HG03196 (cell line): Measurements from ENCODE around the gene MAP3K19.
"Not testable (repeated sequence)": the region's sequence is repeated elsewhere in the genome, so short reads cannot be mapped to it uniquely, and the experiment has no call there.

Source experiments
- ATAC-seq: cut with Tn5 transposase; IDR thresholded peaks from one replicate; pipeline ENCODE4 v1.9.1; 2021; ENCODE audit not compliant: unreplicated experiment

MAP3K19 gene

GRCh38 chr2:135052042-135052876 is 5.0 kb upstream of the MAP3K19 start, which contains the start of gene RAB3GAP1:
Gene RAB3GAP1, plus strand, starts transcription at chr2:135052292. Its CDS starts 16 bp downstream, at chr2:135052308.
- ATAC-seq: peak; percentile 83

- ATAC-seq: no peak
Observed at GRCh38 chr2:135050684-135051083, 3.4 kb upstream of the MAP3K19 start.

GRCh38 chr2:135050132-135050531 is 2.9 kb upstream of the MAP3K19 start:
- ATAC-seq: no peak

- ATAC-seq: no peak
Observed at GRCh38 chr2:135048122-135048521, 875 bp upstream of the MAP3K19 start.

- ATAC-seq: no peak
Observed at GRCh38 chr2:135043345-135043744, 3.9 kb downstream of the MAP3K19 start.

- ATAC-seq: no peak
Observed at GRCh38 chr2:135037831-135038230, 9.4 kb downstream of the MAP3K19 start.

GRCh38 chr2:135033216-135033615 is 14.0 kb downstream of the MAP3K19 start:
- not testable (repeated sequence) for ATAC-seq

GRCh38 chr2:135030826-135031225 is 16.4 kb downstream of the MAP3K19 start:
- ATAC-seq: no peak

- ATAC-seq: no peak
Observed at GRCh38 chr2:135029481-135030134, 17.6 kb downstream of the MAP3K19 start.

- ATAC-seq: no peak
Observed at GRCh38 chr2:135023886-135024485, 23.3 kb downstream of the MAP3K19 start.

GRCh38 chr2:135022952-135023880 is 24.0 kb downstream of the MAP3K19 start:
- no peak for ATAC-seq

GRCh38 chr2:135021618-135022017 is 25.6 kb downstream of the MAP3K19 start:
- ATAC-seq: no peak

GRCh38 chr2:135011633-135012032 is 35.6 kb downstream of the MAP3K19 start:
- ATAC-seq: no peak

- ATAC-seq: no peak
Observed at GRCh38 chr2:135010200-135010942, 36.9 kb downstream of the MAP3K19 start.

- ATAC-seq: no peak
Observed at GRCh38 chr2:135009339-135009738, 37.9 kb downstream of the MAP3K19 start.

- ATAC-seq: no peak
Observed at GRCh38 chr2:135005753-135006152, 41.5 kb downstream of the MAP3K19 start.

- ATAC-seq: no peak
Observed at GRCh38 chr2:135004005-135004746, 43.1 kb downstream of the MAP3K19 start.

- ATAC-seq: no peak
Observed at GRCh38 chr2:135002836-135003235, 44.4 kb downstream of the MAP3K19 start.

- ATAC-seq: no peak
Observed at GRCh38 chr2:134999521-134999920, 47.7 kb downstream of the MAP3K19 start.
